RWPE1 (cell line): ENCODE data around the gene LENEP.

Source experiments
- CTCF ChIA-PET: fragments of 350-600 bp; sonication (Branson Sonifier 250); formaldehyde crosslinking; extraction: SDS; loops from one replicate; lab custom pipeline; 2021; lab: Yijun Ruan, JAX
- POLR2A ChIA-PET: fragments of 400-600 bp; formaldehyde crosslinking; extraction: SDS; loops from one replicate; lab custom pipeline; 2020; ENCODE audit warnings: antibody characterized with exemption; ENCODE audit not compliant: low non-redundant PET; lab: Yijun Ruan, JAX
- DNase-seq: peaks from one replicate; pipeline ENCODE4 v3.0.0; 2012; ENCODE audit warnings: low spot score
- H3K27ac ChIP-seq: fragments of 450-650 bp; 2 replicates; pipeline ENCODE4 v1.5.1; 2017
- CTCF ChIP-seq: fragments of 450-650 bp; conservative IDR thresholded peaks from 2 replicates; pipeline ENCODE4 v1.5.1; 2017; ENCODE audit warnings: low read depth, mild to moderate bottlenecking

LENEP gene

GRCh38 chr1:154955718-154956543 is 37.5 kb upstream of the LENEP start, which contains the start of gene PBXIP1:
Gene PBXIP1, minus strand, starts transcription at chr1:154956099. Its CDS starts 2,378 bp downstream, at chr1:154953721.
- DNase-seq: peak; percentile 98
- peak within 1 kb of the TSS; percentile 80 for H3K27ac ChIP-seq
- ChIA-PET CTCF (interaction anchor here (0.7 to 1.3 kb wide), 5 partner anchors 34 to 136 kb away, joined by 3 to 5 read pairs (median 4); partner anchors contain the start of gene LENEP), POLR2A (interaction anchor here (0.6 to 0.7 kb wide), 3 partner anchors 10 to 29 kb away, joined by 3 to 4 read pairs (median 3); partner anchors contain the start of gene SHC1)
- peak; percentile 52 for TF ChIP-seq CTCF

- no peak for DNase-seq
- H3K27ac ChIP-seq: peak overlapping the region; percentile 80
- TF ChIP-seq CTCF: no peak
- CTCF ChIA-PET: interaction anchor here (0.6 to 1.2 kb wide), 3 partner anchors 33 to 252 kb away, joined by 4 to 5 read pairs (median 4); partner anchors contain the start of gene MTX1
- POLR2A ChIA-PET: no interaction called here
Measured at GRCh38 chr1:154956544-154956941, 36.8 kb upstream of the LENEP start.

- POLR2A ChIA-PET: interaction anchor here (0.6 kb wide), 1 partner anchor 580 kb away, joined by 3 read pairs; no protein-coding TSS in a partner anchor
- H3K27ac ChIP-seq: peak overlapping the region; percentile 80
- no peak for DNase-seq
- no peak for TF ChIP-seq CTCF
- CTCF ChIA-PET: interaction anchor here (0.5 to 1.2 kb wide), 3 partner anchors 33 to 799 kb away, joined by 3 to 5 read pairs (median 4); partner anchors contain the start of gene MTX1
Measured at GRCh38 chr1:154957091-154957657, 36.2 kb upstream of the LENEP start.

- ChIA-PET POLR2A (interaction anchor here (0.5 kb wide), 1 partner anchor 16 kb away, joined by 3 read pairs; no protein-coding TSS in a partner anchor), CTCF (no interaction called here)
- H3K27ac ChIP-seq: peak overlapping the region; percentile 57
- no peak for TF ChIP-seq CTCF
- DNase-seq: no peak
Measured at GRCh38 chr1:154958036-154958435, 35.4 kb upstream of the LENEP start.

- ChIA-PET CTCF (no interaction called here), POLR2A (interaction anchor here (0.5 kb wide), 1 partner anchor 15 kb away, joined by 3 read pairs; no protein-coding TSS in a partner anchor)
- TF ChIP-seq CTCF: no peak
- peak overlapping the region; percentile 57 for H3K27ac ChIP-seq
- no peak for DNase-seq
Measured at GRCh38 chr1:154958681-154959425, 34.5 kb upstream of the LENEP start.

- DNase-seq: no peak
Measured at GRCh38 chr1:154959426-154959780, 34.0 kb upstream of the LENEP start.

More at GRCh38 chr1:154959426-154959780, 34.0 kb upstream of the LENEP start:
- POLR2A ChIA-PET: no interaction called here
- CTCF ChIA-PET: no interaction called here
- TF ChIP-seq CTCF: no peak
- H3K27ac ChIP-seq: peak overlapping the region; percentile 57
